Iris pigment epithelial cell (primary cell): ENCODE data around the gene IRF2BP2.

Experiments
- DNase-seq: peaks from one replicate; pipeline ENCODE4 v3.0.0-alpha.2; 2011; ENCODE audit warnings: low read depth

IRF2BP2 gene

DNA sequence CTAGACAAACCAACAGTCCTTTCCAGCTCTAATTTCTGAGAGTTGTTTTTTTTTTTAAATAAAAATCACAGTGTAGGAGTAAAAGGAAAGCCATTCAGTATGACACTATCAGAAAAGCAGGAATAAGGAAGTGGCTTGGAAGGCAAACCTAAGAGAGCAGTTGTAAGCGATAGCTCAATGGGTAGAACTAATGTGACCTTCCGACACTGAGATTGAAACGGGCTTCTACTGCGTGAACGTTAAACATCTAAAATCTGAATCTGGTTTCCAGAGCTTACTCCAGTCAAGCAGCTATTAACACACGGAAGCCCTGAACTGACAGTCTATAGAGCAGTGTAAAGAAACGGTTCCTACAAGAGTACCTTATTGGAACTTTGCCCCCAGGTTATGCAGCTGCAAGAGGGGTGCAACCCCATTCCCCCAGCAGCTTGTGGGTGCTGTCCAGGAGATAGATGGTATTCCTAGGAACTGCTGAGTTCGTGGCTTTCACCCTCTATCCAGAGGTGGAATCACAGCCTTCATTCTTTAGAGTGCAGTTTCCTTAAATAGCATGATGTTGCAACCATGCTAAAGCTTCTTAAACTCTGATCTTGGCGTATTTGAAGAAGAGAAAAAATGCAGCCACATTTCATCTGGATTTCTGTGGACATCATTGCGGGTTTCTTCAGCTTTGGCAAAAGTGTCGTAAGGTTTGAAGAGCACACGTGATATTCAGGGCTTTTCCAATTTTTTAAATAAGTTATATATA, 3.3 kb upstream of the IRF2BP2 start:
- DNase-seq: peak; percentile 95

GRCh38 chr1:234612352-234613127, 2.6 kb upstream of the IRF2BP2 start:
- DNase-seq: peak; percentile 99

- no peak for DNase-seq
Measured at GRCh38 chr1:234611847-234612351, 1.9 kb upstream of the IRF2BP2 start.

- DNase-seq: peak; percentile 87
Measured at GRCh38 chr1:234611225-234611846, 1.4 kb upstream of the IRF2BP2 start.

DNA sequence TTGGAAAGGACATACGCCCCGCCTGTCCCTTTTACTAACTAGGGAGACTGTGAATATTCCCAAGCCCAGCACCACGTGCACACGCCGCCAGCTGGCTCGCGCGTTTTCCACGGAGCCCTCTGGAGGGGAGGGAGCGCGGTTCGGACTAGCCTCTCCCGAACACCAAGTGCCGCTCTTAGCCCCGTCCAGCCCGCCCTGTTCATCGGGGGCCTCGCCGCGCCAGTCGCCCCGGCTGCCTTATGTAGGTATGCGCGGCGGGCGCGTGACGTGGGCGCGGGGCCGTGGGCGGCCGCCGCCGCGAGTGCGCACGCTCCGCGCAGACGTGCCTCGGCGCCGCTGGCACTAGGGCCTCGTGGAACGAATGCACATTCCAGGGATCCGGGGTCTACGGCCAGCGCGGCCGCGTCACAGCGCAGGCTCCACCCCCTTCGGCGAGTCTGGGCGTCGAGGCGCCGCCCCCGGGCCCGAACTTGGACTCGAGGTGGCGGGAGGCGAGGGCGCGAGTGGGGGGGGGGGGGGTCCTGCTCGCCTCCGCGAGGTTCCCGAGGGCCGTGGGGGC, 767 bp upstream of the IRF2BP2 start:
- DNase-seq: peak; percentile 95

DNA sequence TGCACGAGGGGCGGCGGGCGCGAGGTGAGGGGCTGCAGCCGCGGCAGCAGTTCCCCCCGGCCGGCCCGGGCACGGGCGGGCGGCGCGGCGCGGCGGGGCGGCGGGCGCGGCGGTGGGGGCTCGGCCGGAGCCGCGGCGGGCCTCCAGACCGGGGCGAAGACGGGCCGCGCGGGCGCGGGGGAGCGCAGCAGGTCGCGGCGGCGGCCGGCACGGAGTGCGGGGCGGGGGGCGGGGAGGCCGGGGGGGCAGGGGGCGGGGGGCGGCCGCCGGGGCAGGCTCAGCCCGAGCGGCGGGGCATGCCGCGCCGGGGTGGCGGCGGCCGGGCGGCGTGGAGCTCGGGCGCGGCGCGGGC, 311 bp downstream of the IRF2BP2 start:
- no peak for DNase-seq

GRCh38 chr1:234608911-234609690, 877 bp downstream of the IRF2BP2 start:
- peak; percentile 67 for DNase-seq

DNA sequence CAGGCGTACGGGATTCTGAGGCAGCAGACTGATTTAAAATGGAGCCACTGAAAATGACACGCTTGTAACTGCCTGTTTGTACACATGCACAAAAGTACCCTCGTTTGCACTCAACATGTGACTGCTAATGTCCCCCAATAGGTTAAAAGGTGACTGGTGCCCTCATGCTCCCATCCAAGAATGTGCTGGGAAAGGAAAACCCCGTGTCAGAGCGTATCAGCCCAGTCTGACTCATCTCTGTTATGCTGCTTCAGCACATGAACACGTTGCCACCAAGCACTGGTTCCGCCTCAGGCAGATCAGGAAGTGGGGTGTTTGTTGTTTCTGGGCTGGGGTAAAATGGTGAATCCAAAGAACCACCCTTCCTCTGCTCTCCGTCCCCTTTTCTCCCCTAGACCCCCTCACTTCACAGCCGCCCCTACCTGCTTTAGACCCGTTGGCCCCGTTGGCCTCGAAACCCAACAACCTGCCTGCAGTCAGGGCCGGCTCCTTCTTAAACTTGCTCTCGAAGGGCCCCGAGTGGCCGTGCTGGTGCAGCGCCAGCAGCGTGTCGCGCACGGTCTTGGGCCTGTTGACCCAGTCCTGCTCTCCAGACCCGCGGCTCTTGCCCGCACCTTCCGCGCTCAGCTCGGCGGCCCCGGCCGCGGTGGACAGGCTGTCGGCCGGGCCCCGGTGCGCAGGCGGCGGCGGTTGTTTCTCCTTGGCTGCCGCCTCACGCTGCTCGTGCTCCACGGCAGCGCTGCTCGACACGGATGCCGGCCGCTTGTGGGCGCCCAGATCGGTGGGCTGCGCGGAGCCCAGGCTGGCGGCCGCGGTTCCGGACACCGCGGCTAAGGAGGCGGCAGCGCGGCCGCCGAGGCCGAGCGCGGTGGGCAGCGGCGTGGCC, 1.7 kb downstream of the IRF2BP2 start:
- peak; percentile 96 for DNase-seq

DNA sequence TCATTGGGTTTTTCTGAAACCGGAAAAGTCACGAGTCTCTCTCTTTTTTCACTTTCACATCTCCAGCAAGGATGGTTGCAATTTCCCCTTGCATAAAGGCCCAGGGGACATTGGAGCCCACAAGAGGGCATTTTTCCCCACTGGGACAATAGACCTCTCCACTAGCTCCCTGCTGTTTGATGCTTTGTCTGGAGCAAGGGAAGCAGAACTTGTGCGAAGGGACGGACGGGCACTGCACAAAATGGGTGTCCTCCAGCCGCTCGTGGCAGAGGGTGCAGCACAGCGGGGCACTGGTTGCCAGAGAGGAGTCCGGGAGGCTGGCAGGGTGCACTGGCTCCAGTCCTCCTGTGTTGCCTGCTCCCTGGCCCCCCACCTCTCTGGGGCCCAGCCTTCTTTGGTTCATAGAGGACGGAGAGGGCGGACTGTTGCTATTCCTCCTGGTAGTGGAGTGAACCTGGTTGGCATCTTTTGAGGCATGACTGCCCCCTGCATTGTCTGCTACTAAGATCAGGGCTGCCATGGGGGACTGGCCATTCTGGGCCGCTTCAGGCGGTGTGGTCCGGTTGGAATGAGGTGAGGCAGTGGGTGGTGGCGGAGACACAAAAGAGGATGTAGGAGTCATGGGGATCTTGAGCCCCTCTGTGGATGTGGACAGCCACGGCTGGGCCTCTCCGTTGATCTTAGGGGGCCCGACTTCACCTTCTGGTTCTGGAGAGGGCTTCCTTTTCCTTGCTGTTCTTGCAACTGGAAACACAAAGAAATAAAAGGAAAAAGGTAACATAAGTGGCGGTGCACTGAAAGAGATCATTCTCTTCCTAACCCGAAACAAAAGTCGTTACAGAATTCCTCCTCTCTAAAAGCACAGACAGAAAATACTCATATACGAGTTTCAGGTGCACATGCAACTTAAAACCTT, 2.6 kb downstream of the IRF2BP2 start:
- DNase-seq: no peak

DNA sequence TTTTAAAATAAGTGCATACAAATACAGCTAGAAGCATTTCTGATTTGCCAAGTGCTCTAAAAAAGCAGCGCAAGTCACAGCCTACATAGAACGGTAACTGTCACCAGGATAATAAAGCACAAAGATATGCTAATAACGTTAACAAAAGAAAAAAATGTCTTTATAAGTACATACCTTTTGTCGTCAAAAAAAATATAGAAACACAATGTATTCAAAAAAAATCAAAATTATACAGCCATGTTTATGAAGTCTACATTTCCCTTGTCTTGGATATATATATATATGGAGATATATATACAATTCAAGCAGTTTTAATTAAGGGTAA, 3.2 kb downstream of the IRF2BP2 start:
- DNase-seq: no peak

- DNase-seq: peak; percentile 58
Measured at GRCh38 chr1:234605983-234606783, 3.8 kb downstream of the IRF2BP2 start.

GRCh38 chr1:234605399-234605982, 4.5 kb downstream of the IRF2BP2 start:
- DNase-seq: no peak

DNA sequence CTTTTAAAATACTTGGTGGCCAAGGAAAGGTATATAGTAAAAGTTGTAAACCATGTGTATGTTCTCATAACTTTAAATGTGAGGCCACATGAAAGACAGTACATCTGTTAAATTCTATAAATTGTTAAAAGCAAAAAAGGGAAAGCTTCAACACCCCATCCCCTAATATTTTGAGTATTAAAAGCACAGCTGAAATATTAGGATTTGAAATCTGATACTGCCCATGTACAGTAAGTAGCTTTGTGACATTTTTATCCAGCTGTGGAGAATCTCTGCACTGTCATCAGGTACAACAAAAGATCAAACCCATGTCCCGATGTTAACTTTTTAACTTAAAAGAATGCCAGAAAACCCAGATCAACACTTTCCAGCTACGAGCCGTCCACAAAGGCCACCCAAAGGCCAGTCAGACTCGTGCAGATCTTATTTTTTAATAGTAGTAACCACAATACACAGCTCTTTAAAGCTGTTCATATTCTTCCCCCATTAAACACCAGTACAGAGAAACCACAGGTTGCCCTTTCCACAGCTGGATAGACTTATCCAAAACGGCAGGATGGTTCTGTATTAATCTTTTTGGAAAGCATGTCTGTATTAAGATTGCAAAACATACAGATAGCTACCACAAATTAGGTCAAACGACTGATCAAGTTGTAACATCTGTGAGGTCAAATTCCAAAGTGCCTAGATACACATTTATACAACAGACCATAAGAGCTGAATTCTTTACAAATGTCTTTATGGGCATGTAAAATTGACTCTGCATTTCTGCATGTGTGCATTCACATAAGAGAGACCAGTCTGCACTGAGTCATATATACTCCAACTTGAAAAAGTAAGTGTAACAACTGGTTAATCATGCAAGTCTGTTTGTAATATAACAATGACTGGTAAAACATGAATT, 5.2 kb downstream of the IRF2BP2 start:
- peak; percentile 67 for DNase-seq

GRCh38 chr1:234603221-234604204, 6.5 kb downstream of the IRF2BP2 start:
- peak; percentile 71 for DNase-seq

DNA sequence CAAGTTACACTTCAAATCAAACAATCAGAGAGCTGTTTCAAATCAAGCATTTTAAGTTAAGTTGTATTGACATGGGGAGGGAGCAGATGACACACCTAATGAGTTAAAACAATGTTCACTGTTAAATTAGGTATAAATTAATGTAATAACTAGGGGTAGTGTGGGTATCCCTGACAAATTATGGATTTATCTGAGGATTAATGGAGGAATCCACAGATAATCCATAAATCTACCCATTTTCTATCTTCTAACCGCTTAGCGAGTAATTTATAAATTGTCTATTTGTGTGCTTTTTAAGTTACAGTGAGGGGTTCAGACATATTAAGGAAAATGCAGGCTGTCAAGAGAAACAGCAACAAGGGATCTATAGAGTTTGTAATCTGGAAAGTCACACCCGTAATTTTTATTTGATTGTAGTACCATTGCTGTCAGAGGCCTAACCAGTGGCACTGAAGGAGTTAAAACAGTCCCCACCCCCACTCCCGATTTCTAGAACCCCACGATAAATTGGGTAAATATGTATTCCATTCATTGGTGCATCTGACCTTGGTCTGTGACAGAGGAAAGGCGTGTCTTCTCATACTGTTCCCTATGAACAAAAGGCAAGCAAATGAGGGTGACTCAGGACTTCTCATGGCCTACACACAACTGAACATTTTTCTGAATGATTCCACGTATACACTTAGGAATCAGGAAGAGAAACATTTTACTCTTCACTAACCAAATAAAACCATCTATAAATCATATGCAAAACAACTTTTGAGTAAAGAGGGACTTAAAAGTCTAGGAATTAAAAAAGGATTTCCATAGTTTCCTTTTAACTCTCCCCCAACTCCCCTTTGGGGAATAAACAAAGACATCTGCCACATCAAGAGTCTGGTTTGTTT, 7.4 kb downstream of the IRF2BP2 start:
- peak; percentile 97 for DNase-seq
